SK-N-SH (cell line): ENCODE measurements around the gene NRL. TPM values are rescaled to one million over a fixed set of nuclear protein-coding genes. Genes with fewer than 3 reads are reported as not detected.

Source experiments
- CTCF ChIA-PET: fragments of 300-600, 350-600 bp; formaldehyde crosslinking; extraction: SDS; loops from one replicate; lab custom pipeline; 2021; lab: Yijun Ruan, JAX
- POLR2A ChIA-PET: fragments of 350-600 bp; sonication (Branson Sonifier 250); formaldehyde crosslinking; extraction: SDS; loops from one replicate; lab custom pipeline; 2020; ENCODE audit warnings: antibody characterized with exemption, inconsistent platforms; lab: Yijun Ruan, JAX
- DNase-seq: peaks from one replicate; pipeline ENCODE4 v3.0.0; 2012
- H2AFZ ChIP-seq: fragments of 200-600 bp; sonication (generic); 2 replicates; pipeline ENCODE4 v1.8.1; 2016; ENCODE audit warnings: antibody characterized with exemption, mild to moderate bottlenecking, low read depth
- H3F3A ChIP-seq: fragments of 200-600 bp; sonication (generic); replicated peaks from 2 replicates; pipeline ENCODE3; 2016; ENCODE audit warnings: antibody characterized with exemption, mild to moderate bottlenecking; ENCODE audit not compliant: insufficient read depth
- H3K27ac ChIP-seq, 2 experiments: fragments of 200-500 bp in 1 of 2; fragments of 200-600 bp in 1 of 2; sonication (Bioruptor generic) in 1 of 2; sonication (generic), shearing (Covaris generic) in 1 of 2; 2 replicates each; pipeline versions ENCODE4 v1.5.1 to v1.6.1; 2014 to 2016; ENCODE audit warnings: low read depth in 2 of 2, inconsistent platforms in 1 of 2, low read length in 1 of 2, mild to moderate bottlenecking in 1 of 2, mixed read lengths in 1 of 2
- H3K27me3 ChIP-seq: fragments of 200-600 bp; sonication (generic), shearing (Covaris generic); 2 replicates; pipeline ENCODE4 v1.6.1; 2016; ENCODE audit warnings: mixed run types; ENCODE audit not compliant: insufficient read depth
- H3K36me3 ChIP-seq, 2 experiments: fragments of 200-500 bp in 1 of 2; fragments of 200-600 bp in 1 of 2; sonication (Bioruptor generic) in 1 of 2; sonication (generic) in 1 of 2; replicated peaks in 1 of 2; 2 replicates each; pipeline versions ENCODE3 to v1.5.1; 2014 to 2016; ENCODE audit warnings: low read length in 1 of 2, mild to moderate bottlenecking in 1 of 2; ENCODE audit not compliant: insufficient read depth in 2 of 2, control insufficient read depth in 1 of 2
- H3K4me1 ChIP-seq, 2 experiments: fragments of 200-500 bp in 1 of 2; fragments of 200-600 bp in 1 of 2; sonication (Bioruptor generic) in 1 of 2; sonication (generic), shearing (Covaris generic) in 1 of 2; 2 replicates each; pipeline versions ENCODE4 v1.5.1 to v1.6.1; 2014 to 2016; ENCODE audit warnings: low read depth in 1 of 2, low read length in 1 of 2, mixed run types in 1 of 2; ENCODE audit not compliant: insufficient read depth in 2 of 2, control insufficient read depth in 1 of 2
- H3K4me2 ChIP-seq: fragments of 200-600 bp; sonication (generic), shearing (Covaris generic); 2 replicates; pipeline ENCODE4 v1.6.1; 2017; ENCODE audit warnings: mixed run types
- H3K4me3 ChIP-seq, 2 experiments: fragments of 200-500 bp in 1 of 2; fragments of 200-600 bp in 1 of 2; sonication (Bioruptor generic) in 1 of 2; sonication (generic), shearing (Covaris generic) in 1 of 2; 2 replicates each; pipeline versions ENCODE4 v1.5.1 to v1.8.1; 2014 to 2016; ENCODE audit warnings: low read depth in 2 of 2, inconsistent platforms in 1 of 2, low read length in 1 of 2, mild to moderate bottlenecking in 1 of 2, mixed read lengths in 1 of 2, moderate library complexity in 1 of 2
- H3K79me2 ChIP-seq: fragments of 200-600 bp; sonication (generic); 2 replicates; pipeline ENCODE4 v1.8.1; 2017; ENCODE audit warnings: mild to moderate bottlenecking; ENCODE audit not compliant: insufficient read depth
- H3K9ac ChIP-seq: fragments of 200-600 bp; sonication (generic); 2 replicates; pipeline ENCODE4 v1.6.1; 2017; ENCODE audit warnings: mixed run types
- H3K9me2 ChIP-seq: fragments of 200-600 bp; sonication (generic); 2 replicates; pipeline ENCODE4 v1.6.1; 2017; ENCODE audit warnings: mixed run types
- H3K9me3 ChIP-seq: fragments of 200-600 bp; sonication (generic); 2 replicates; pipeline ENCODE4 v1.6.1; 2017; ENCODE audit warnings: mixed run types, mild to moderate bottlenecking, moderate library complexity
- H4K20me1 ChIP-seq: fragments of 200-600 bp; sonication (generic); 2 replicates; pipeline ENCODE4 v1.6.1; 2017; ENCODE audit warnings: mild to moderate bottlenecking, mixed run types; ENCODE audit not compliant: insufficient read depth
- FOXM1 ChIP-seq: IDR thresholded peaks from 2 replicates; pipeline ENCODE4 v1.4.0; 2012; ENCODE audit warnings: low read depth, mild to moderate bottlenecking
- GABPA ChIP-seq: IDR thresholded peaks from 2 replicates; pipeline ENCODE4 v1.4.0; 2012; ENCODE audit warnings: low read depth, mild to moderate bottlenecking
- MEF2A ChIP-seq: IDR thresholded peaks from 2 replicates; pipeline ENCODE4 v1.4.0; 2012; ENCODE audit warnings: low read depth, borderline replicate concordance
- NRF1 ChIP-seq: IDR thresholded peaks from 2 replicates; pipeline ENCODE4 v1.6.1; 2012; ENCODE audit warnings: low read depth, mild to moderate bottlenecking, low read length
- SIN3A ChIP-seq: IDR thresholded peaks from 2 replicates; pipeline ENCODE4 v1.6.1; 2012; ENCODE audit warnings: low read depth, mild to moderate bottlenecking, low read length, moderate library complexity, borderline replicate concordance
- TAF1 ChIP-seq: IDR thresholded peaks from 2 replicates; pipeline ENCODE4 v1.6.1; 2012; ENCODE audit warnings: low read depth, mild to moderate bottlenecking, low read length, moderate library complexity, borderline replicate concordance
- WGBS: methylation state at CpG from one replicate; pipeline ENCODE4 v1.1.6; 2017; ENCODE audit warnings: low lambda C conversion rate; 5-methylcytosine and 5-hydroxymethylcytosine counted together
- polyA plus RNA-seq, 3 experiments: library from polyadenylated mRNA; depleted of rRNA; stranded (reverse); fragments of >200 nt; gene quantifications; 2 replicates each; pipeline ENCODE4 v1.2.3, GENCODE V29; 2012
- TF ChIP-seq, protein P1 (sequence below): fragments of 200-600 bp; sonication (generic); IDR thresholded peaks from 2 replicates; pipeline ENCODE4 v1.6.1; 2017; ENCODE audit warnings: antibody characterized with exemption, mild to moderate bottlenecking, moderate library complexity
- TF ChIP-seq, protein P2 (sequence below): IDR thresholded peaks from 2 replicates; pipeline ENCODE4 v1.6.1; 2012; ENCODE audit warnings: mild to moderate bottlenecking, low read depth, low read length, moderate library complexity
- TF ChIP-seq, protein P3 (sequence below): IDR thresholded peaks from 2 replicates; pipeline ENCODE4 v1.4.0; 2012; ENCODE audit warnings: low read depth
- TF ChIP-seq, protein P4 (sequence below): IDR thresholded peaks from 2 replicates; pipeline ENCODE4 v1.4.0; 2012; ENCODE audit warnings: low read depth, borderline replicate concordance

NRL gene
- polyA plus RNA-seq, 1 of the 3 experiments (the other 2 are of a cell fraction), result 0.76 TPM

DNA sequence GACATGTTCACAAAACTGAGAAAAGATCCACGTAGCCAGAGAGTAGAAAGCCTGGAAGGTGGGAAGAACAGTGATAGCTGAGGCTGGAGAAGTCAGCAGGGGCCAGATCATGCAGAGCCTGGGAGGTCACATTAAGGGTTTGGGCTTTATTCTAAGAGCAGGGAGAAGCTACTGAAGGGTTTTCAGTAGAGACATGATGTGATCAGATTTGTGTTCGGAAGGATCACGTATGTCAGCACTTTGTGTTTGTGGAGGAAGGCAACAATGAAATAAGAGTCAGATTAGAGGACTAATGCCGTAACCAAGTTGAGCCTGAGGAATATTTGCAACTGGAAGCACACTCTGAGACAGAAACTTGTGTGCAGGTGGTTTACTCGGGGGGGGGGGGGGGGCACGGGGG is 24.9 kb downstream of the NRL start:
- H3K4me2 ChIP-seq, result no peak overlapping the region
- H3K36me3 ChIP-seq, result no peaks in the 10 kb centered on the region
- ChIA-PET CTCF (interaction anchor here (1.1 to 25.4 kb wide), 10 partner anchors 16 to 127 kb away, joined by 3 to 1159 read pairs (median 4); partner anchors contain the start of genes CARMIL3, CPNE6, DCAF11 and NRL), POLR2A (interaction anchor here (1.0 to 6.2 kb wide), 6 partner anchors 8 to 38 kb away, joined by 4 to 44 read pairs (median 4); partner anchors contain the start of gene CARMIL3)
- no peak for TF ChIP-seq TAF1
- TF ChIP-seq, protein P1, sequence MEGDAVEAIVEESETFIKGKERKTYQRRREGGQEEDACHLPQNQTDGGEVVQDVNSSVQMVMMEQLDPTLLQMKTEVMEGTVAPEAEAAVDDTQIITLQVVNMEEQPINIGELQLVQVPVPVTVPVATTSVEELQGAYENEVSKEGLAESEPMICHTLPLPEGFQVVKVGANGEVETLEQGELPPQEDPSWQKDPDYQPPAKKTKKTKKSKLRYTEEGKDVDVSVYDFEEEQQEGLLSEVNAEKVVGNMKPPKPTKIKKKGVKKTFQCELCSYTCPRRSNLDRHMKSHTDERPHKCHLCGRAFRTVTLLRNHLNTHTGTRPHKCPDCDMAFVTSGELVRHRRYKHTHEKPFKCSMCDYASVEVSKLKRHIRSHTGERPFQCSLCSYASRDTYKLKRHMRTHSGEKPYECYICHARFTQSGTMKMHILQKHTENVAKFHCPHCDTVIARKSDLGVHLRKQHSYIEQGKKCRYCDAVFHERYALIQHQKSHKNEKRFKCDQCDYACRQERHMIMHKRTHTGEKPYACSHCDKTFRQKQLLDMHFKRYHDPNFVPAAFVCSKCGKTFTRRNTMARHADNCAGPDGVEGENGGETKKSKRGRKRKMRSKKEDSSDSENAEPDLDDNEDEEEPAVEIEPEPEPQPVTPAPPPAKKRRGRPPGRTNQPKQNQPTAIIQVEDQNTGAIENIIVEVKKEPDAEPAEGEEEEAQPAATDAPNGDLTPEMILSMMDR, result no peak
- TF ChIP-seq SIN3A, result no peak
- TF ChIP-seq, protein P2, sequence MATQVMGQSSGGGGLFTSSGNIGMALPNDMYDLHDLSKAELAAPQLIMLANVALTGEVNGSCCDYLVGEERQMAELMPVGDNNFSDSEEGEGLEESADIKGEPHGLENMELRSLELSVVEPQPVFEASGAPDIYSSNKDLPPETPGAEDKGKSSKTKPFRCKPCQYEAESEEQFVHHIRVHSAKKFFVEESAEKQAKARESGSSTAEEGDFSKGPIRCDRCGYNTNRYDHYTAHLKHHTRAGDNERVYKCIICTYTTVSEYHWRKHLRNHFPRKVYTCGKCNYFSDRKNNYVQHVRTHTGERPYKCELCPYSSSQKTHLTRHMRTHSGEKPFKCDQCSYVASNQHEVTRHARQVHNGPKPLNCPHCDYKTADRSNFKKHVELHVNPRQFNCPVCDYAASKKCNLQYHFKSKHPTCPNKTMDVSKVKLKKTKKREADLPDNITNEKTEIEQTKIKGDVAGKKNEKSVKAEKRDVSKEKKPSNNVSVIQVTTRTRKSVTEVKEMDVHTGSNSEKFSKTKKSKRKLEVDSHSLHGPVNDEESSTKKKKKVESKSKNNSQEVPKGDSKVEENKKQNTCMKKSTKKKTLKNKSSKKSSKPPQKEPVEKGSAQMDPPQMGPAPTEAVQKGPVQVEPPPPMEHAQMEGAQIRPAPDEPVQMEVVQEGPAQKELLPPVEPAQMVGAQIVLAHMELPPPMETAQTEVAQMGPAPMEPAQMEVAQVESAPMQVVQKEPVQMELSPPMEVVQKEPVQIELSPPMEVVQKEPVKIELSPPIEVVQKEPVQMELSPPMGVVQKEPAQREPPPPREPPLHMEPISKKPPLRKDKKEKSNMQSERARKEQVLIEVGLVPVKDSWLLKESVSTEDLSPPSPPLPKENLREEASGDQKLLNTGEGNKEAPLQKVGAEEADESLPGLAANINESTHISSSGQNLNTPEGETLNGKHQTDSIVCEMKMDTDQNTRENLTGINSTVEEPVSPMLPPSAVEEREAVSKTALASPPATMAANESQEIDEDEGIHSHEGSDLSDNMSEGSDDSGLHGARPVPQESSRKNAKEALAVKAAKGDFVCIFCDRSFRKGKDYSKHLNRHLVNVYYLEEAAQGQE, result no peak
- no peak for TF ChIP-seq MEF2A
- TF ChIP-seq GABPA, result no peak
- no peak for TF ChIP-seq NRF1
- TF ChIP-seq FOXM1, result no peak
- TF ChIP-seq, protein P3, sequence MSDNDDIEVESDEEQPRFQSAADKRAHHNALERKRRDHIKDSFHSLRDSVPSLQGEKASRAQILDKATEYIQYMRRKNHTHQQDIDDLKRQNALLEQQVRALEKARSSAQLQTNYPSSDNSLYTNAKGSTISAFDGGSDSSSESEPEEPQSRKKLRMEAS, result no peak
- TF ChIP-seq, protein P4, sequence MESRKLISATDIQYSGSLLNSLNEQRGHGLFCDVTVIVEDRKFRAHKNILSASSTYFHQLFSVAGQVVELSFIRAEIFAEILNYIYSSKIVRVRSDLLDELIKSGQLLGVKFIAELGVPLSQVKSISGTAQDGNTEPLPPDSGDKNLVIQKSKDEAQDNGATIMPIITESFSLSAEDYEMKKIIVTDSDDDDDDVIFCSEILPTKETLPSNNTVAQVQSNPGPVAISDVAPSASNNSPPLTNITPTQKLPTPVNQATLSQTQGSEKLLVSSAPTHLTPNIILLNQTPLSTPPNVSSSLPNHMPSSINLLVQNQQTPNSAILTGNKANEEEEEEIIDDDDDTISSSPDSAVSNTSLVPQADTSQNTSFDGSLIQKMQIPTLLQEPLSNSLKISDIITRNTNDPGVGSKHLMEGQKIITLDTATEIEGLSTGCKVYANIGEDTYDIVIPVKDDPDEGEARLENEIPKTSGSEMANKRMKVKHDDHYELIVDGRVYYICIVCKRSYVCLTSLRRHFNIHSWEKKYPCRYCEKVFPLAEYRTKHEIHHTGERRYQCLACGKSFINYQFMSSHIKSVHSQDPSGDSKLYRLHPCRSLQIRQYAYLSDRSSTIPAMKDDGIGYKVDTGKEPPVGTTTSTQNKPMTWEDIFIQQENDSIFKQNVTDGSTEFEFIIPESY, result no peak
- H4K20me1 ChIP-seq, result no peaks in the 10 kb centered on the region
- peaks cover 3% of the 10 kb centered on the region for H3F3A ChIP-seq
- H3K27me3 ChIP-seq, result no peaks in the 10 kb centered on the region
- H3K9ac ChIP-seq, result no peak overlapping the region
- no peak overlapping the region for H3K27ac ChIP-seq
- H3K4me3 ChIP-seq, result no peak overlapping the region
- H3K4me1 ChIP-seq, result peaks cover 3 to 7% of the 10 kb centered on the region in 2 experiments; a peak in 1 of 4 replicates
- DNase-seq, result no peak
- 89% methylated on average over 6 of the region's 6 CpGs for WGBS
- no peaks in the 10 kb centered on the region for H3K9me3 ChIP-seq
- no peak overlapping the region for H2AFZ ChIP-seq
- H3K79me2 ChIP-seq, result peaks cover 4% of the 10 kb centered on the region; the same call in 1 of the 2 replicates
- H3K9me2 ChIP-seq, result no peaks in the 10 kb centered on the region
